Smooth muscle cell (in vitro differentiated cells): ENCODE results near the gene FANCL. TPM values are rescaled to one million over a fixed set of nuclear protein-coding genes. Genes with fewer than 3 reads are reported as not detected.
"Not testable (repeated sequence)": the region's sequence is repeated elsewhere in the genome, so short reads cannot be mapped to it uniquely, and the experiment has no call there.

Experiments used
- DNase-seq: peaks from one replicate; lab custom pipeline; 2025; ENCODE audit not compliant: unreplicated experiment; lab: John Stamatoyannopoulos, UW
- H2AFZ ChIP-seq: fragments of 200-600 bp; sonication (generic); 2 replicates; pipeline ENCODE4 v1.6.0; 2016; ENCODE audit warnings: antibody characterized with exemption, low read depth, mild to moderate bottlenecking
- H3F3A ChIP-seq: fragments of 200-600 bp; sonication (generic); 2 replicates; pipeline ENCODE4 v1.6.0; 2017; ENCODE audit warnings: antibody characterized with exemption, low read depth
- H3K27ac ChIP-seq: fragments of 200-600 bp; sonication (generic); 2 replicates; pipeline ENCODE4 v1.5.1; 2016; ENCODE audit warnings: low read depth, mild to moderate bottlenecking
- H3K27me3 ChIP-seq: fragments of 200-600 bp; sonication (generic); 2 replicates; pipeline ENCODE4 v1.6.1; 2016; ENCODE audit warnings: low read depth, mild to moderate bottlenecking
- H3K36me3 ChIP-seq: fragments of 200-600 bp; sonication (generic); 2 replicates; pipeline ENCODE4 v1.5.1; 2016; ENCODE audit warnings: low read depth
- H3K4me1 ChIP-seq: fragments of 200-600 bp; sonication (generic); 2 replicates; pipeline ENCODE4 v1.5.1; 2016; ENCODE audit warnings: low read depth
- H3K4me2 ChIP-seq: fragments of 200-600 bp; sonication (generic); 2 replicates; pipeline ENCODE4 v1.6.0; 2016; ENCODE audit warnings: mild to moderate bottlenecking
- H3K4me3 ChIP-seq: fragments of 200-600 bp; sonication (generic); 2 replicates; pipeline ENCODE4 v1.5.1; 2016; ENCODE audit warnings: mild to moderate bottlenecking
- H3K79me2 ChIP-seq: fragments of 200-600 bp; sonication (generic); 2 replicates; pipeline ENCODE4 v1.6.0; 2016; ENCODE audit warnings: low read depth, mild to moderate bottlenecking
- H3K9ac ChIP-seq: fragments of 200-600 bp; sonication (generic); 2 replicates; pipeline ENCODE4 v1.6.0; 2016; ENCODE audit warnings: low read depth
- H3K9me3 ChIP-seq: fragments of 200-600 bp; sonication (generic); replicated peaks from 2 replicates; pipeline ENCODE4 v1.5.1; 2016; ENCODE audit warnings: low read depth
- H4K20me1 ChIP-seq: fragments of 200-600 bp; sonication (generic); 2 replicates; pipeline ENCODE4 v1.6.0; 2016; ENCODE audit warnings: low read depth
- WGBS: methylation state at CpG from one replicate; pipeline ENCODE4 v1.1.7; 2016; ENCODE audit warnings: low lambda C conversion rate; 5-methylcytosine and 5-hydroxymethylcytosine counted together
- polyA plus RNA-seq: library from polyadenylated mRNA; unstranded; fragments of >200 nt; fragmentation: Nextera tagmentation; extraction: Ambion mirVana; gene quantifications from 2 replicates; pipeline ENCODE4 v1.2.1, GENCODE V29; 2016
- total RNA-seq: library from RNA; depleted of rRNA; stranded (reverse); fragments of >200 nt; gene quantifications from 2 replicates; pipeline ENCODE4 v1.2.3, GENCODE V29; 2014
- TF ChIP-seq, protein P1 (sequence below): fragments of 200-600 bp; sonication (generic); IDR thresholded peaks from 2 replicates; pipeline ENCODE4 v1.5.1; 2017; ENCODE audit warnings: borderline replicate concordance, mild to moderate bottlenecking, antibody characterized with exemption; ENCODE audit not compliant: insufficient read depth, poor library complexity, severe bottlenecking

The FANCL gene
- total and polyA plus RNA-seq, 2 experiments from 2014 or later: 17.2 to 27.5 TPM

DNA sequence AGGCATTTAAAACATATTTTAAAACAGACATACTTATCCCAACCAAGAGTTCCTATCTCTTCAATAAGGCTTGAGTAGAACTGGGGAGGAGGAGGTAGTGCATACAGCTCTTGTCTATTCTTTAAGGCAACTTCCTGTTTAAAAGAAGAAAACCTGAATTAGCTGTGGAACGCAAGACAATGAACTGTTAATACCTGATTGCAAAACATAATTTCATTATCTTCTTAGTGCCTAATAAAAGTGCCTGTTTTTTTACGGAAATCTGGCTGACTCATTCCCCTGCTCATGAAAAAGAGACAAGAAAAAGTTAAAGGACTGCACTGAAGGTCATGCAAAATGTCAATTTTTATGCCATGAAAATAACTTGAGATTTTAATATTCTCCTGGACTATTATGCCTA, 19.2 kb downstream of the FANCL start:
- no peak overlapping the region for H2AFZ ChIP-seq
- no peak overlapping the region for H3K9ac ChIP-seq
- H3K27ac ChIP-seq: peak overlapping the region; percentile 17
- TF ChIP-seq, protein P1, sequence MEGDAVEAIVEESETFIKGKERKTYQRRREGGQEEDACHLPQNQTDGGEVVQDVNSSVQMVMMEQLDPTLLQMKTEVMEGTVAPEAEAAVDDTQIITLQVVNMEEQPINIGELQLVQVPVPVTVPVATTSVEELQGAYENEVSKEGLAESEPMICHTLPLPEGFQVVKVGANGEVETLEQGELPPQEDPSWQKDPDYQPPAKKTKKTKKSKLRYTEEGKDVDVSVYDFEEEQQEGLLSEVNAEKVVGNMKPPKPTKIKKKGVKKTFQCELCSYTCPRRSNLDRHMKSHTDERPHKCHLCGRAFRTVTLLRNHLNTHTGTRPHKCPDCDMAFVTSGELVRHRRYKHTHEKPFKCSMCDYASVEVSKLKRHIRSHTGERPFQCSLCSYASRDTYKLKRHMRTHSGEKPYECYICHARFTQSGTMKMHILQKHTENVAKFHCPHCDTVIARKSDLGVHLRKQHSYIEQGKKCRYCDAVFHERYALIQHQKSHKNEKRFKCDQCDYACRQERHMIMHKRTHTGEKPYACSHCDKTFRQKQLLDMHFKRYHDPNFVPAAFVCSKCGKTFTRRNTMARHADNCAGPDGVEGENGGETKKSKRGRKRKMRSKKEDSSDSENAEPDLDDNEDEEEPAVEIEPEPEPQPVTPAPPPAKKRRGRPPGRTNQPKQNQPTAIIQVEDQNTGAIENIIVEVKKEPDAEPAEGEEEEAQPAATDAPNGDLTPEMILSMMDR: no peak
- peak overlapping the region; percentile 5 for H3K4me2 ChIP-seq
- H3K36me3 ChIP-seq: no peaks in the 10 kb centered on the region
- H3F3A ChIP-seq: no peaks in the 10 kb centered on the region
- no peaks in the 10 kb centered on the region for H3K9me3 ChIP-seq
- H3K4me3 ChIP-seq: no peak overlapping the region
- no peaks in the 10 kb centered on the region for H4K20me1 ChIP-seq
- WGBS: 14% methylated on average over 2 of the region's 2 CpGs
- H3K4me1 ChIP-seq: peaks cover 11% of the 10 kb centered on the region
- no peaks in the 10 kb centered on the region for H3K27me3 ChIP-seq
- DNase-seq: no peak
- no peaks in the 10 kb centered on the region for H3K79me2 ChIP-seq

DNA sequence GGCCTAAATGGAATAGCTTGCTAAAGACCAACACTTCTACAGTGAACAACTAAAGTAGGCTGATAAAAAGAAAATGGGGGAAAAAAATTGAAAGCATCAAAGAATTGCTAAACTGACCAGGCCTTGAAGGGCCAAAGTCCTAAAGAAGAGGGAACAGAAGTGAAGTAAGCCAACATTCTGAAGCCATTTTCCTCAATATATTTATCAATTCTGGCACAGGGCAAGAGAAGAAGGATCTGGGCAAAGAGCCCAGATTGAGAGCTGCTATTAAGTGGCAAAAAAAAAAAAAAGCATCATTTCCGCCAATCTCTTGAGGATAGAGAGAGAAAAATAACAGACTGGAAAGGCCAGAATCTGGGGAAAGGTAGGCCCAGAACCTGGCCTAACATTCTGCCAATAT, 25.7 kb downstream of the FANCL start:
- Histone ChIP-seq H2AFZ (no peak overlapping the region), H3F3A (no peaks in the 10 kb centered on the region), H3K4me2 (no peak overlapping the region), H3K79me2 (no peaks in the 10 kb centered on the region), H3K36me3 (no peaks in the 10 kb centered on the region), H3K4me3 (no peak overlapping the region), H3K4me1 (no peaks in the 10 kb centered on the region), H3K9me3 (no peaks in the 10 kb centered on the region), H4K20me1 (no peaks in the 10 kb centered on the region), H3K27me3 (no peaks in the 10 kb centered on the region), H3K27ac (no peak overlapping the region), H3K9ac (no peak overlapping the region)
- 100% methylated on average over 1 of the region's 1 CpG for WGBS
- no peak for DNase-seq
- TF ChIP-seq, protein P1: no peak

DNA sequence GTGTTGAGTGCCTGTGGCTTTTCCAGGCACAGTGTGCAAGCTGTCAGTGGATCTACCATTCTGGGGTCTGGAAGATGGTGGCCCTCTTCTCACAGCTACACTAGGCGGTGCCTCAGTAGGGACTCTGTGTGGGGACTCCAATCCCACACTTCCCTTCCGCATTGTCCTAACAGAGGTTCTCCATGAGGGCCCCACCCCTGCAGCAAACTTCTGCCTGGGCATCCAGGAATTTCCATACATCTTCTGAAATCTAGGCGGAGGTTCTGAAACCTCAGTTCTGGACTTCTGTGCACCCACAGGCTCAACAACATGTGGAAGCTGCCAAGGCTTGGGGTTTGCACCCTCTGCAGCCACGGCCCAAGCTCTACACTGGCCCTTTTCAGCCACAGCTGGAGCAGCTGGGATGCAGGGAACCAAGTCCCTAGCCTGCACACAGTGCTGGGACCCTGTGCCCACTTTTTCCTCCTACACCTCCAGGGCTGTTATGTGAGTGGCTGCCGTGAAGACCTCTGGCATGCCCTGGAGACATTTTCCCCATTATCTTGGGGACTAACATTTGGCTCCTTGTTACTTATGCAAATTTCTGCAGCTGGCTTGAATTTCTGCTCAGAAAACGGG, 30.1 kb downstream of the FANCL start:
- 100% methylated on average over 6 of the region's 6 CpGs for WGBS
- H3K9ac ChIP-seq, H4K20me1 ChIP-seq, H3K36me3 ChIP-seq, H2AFZ ChIP-seq, DNase-seq, H3K4me3 ChIP-seq, H3K79me2 ChIP-seq, H3K9me3 ChIP-seq, H3K4me2 ChIP-seq, H3K27me3 ChIP-seq, H3F3A ChIP-seq, H3K27ac ChIP-seq: not testable (repeated sequence)
- peaks cover 11% of the 10 kb centered on the region for H3K4me1 ChIP-seq

DNA sequence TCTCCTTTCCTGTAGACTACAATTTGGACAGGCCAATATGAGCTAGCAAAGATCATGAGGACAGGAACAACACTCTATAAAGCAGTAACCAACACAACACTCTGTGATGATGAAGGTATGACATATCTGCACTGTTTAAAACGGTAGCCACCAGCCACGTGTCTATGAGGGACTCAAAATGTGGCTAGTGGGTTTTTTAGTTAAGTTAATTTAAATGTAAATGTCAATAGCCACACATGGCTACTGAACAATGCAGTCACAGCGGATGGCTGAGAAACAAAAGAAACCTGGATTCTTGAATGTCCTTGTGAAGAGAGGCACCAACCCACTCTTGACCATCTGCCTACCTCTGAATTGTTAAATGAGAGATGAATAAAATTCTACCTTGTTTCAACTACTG, 33.9 kb downstream of the FANCL start:
- H3K4me2 ChIP-seq: no peak overlapping the region
- H3K27ac ChIP-seq: no peak overlapping the region
- H2AFZ ChIP-seq: no peak overlapping the region
- TF ChIP-seq, protein P1: no peak
- H3K4me3 ChIP-seq: no peak overlapping the region
- 71% methylated on average over 3 of the region's 3 CpGs for WGBS
- no peak overlapping the region for H3K9ac ChIP-seq
- H3K79me2 ChIP-seq: no peaks in the 10 kb centered on the region
- H3K4me1 ChIP-seq: peaks cover 11% of the 10 kb centered on the region
- H3K36me3 ChIP-seq: no peaks in the 10 kb centered on the region
- H3F3A ChIP-seq: no peaks in the 10 kb centered on the region
- DNase-seq: no peak
- H4K20me1 ChIP-seq: no peaks in the 10 kb centered on the region
- H3K27me3 ChIP-seq: no peaks in the 10 kb centered on the region
- H3K9me3 ChIP-seq: no peaks in the 10 kb centered on the region
